ENCODE results near the gene RORC. TPM values are rescaled to one million over a fixed set of nuclear protein-coding genes. Genes with fewer than 3 reads are reported as not detected.
"Not testable (repeated sequence)": the region's sequence is repeated elsewhere in the genome, so short reads cannot be mapped to it uniquely, and the experiment has no call there.

RORC gene
- total RNA-seq (under 1 TPM in 1 of 2 donors, not detected in 1; 0.24 TPM), polyA plus RNA-seq (1 to 10 TPM in 1 of 2 donors, under 1 TPM in 1; 0.10 to 1.6 TPM)
- long read RNA-seq, donor 1: 0 reads
- long read RNA-seq, donor 2: 0 reads

DNA sequence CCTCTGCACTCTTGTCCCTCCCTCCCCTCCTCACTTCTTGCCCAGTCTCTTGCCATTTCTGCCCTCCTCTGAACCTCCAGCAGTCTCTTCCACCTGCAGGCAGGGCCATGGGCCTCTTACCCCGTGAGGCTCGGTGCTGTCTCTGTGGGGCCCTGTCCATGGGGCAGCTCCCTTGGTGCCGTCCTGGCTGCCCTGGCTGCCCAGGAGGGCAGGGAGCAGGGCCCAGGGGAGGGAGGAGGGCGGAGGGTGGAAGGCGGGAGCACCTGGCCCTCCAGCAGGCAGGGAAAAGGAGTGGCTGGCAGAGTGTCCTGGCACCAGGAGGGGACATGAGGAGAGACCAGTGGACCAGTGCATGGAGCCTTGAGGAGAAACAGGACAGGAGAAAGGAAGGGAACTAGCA lies at the start of gene RORC:
Gene RORC, minus strand, starts transcription at position 198 of the 400 bp plus-strand sequence. Its CDS starts 38 bp downstream, at position 160.
- Histone ChIP-seq H3K9me3 (ENCODE audit: control insufficient read depth, low read length) (no peaks in the 10 kb centered on the region), H3K36me3 (ENCODE audit: control insufficient read depth in 1 of 2, insufficient read depth in 2 of 2, low read length in 1 of 2) (no peaks in the 10 kb centered on the region), H3K27ac (ENCODE audit: low read depth in 1 of 2, low read length in 2 of 2) (no peak within 1 kb of the TSS), H3K4me1 (ENCODE audit: control insufficient read depth in 1 of 2, insufficient read depth in 2 of 2, low read length in 2 of 2) (no peaks in the 10 kb centered on the region), H3K27me3 (ENCODE audit: control insufficient read depth in 1 of 2, insufficient read depth in 2 of 2, low read length in 1 of 2) (no peaks in the 10 kb centered on the region), H3K4me3 (ENCODE audit: low read length in 2 of 2) (no peak within 1 kb of the TSS)
- intact Hi-C loops (cut with DNase I): no loop called here
- DNase-seq: no peak
- 77 to 81% methylated on average over 5 of the region's 5 CpGs for WGBS, 2 donors
- no peak for ATAC-seq (ENCODE audit: low FRiP score)

DNA sequence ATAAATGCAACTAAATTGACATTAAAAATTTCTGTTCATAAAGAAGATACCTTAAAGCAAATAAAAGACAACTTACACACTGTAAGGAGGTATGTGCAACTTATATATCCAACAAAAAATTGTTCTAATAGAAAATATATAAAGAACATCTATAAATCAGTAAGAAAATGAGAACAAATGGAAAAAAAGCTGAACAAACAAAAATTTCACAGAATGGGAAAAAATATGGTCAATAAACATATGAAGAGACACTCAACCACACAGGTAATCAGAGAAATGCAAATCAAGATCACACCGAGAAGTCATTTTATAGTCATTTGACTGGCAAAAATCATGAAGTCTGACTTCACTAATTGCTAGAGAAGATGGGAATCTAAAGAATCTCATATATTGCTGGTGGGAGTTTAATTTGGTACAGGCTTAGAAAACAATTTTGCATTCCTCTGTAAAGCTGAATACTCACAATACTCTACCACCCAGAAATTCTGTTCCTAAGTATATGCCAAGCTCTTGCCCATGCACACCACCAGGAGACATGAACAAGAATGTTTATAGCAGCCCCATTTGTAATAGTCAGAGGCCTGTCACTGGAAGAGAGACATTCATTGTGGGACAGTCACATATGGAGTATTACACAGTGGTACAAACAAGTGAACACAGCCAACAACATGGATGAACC lies 44.0 kb upstream of the RORC start:
- Histone ChIP-seq H3K9me3 (ENCODE audit: control insufficient read depth, low read length) (no peaks in the 10 kb centered on the region), H3K36me3 (ENCODE audit: control insufficient read depth in 1 of 2, insufficient read depth in 2 of 2, low read length in 1 of 2) (no peaks in the 10 kb centered on the region), H3K4me1 (ENCODE audit: control insufficient read depth in 1 of 2, insufficient read depth in 2 of 2, low read length in 2 of 2) (no peaks in the 10 kb centered on the region), H3K4me3 (ENCODE audit: low read length in 2 of 2) (no peak overlapping the region), H3K27ac (ENCODE audit: low read depth in 1 of 2, low read length in 2 of 2) (no peak overlapping the region), H3K27me3 (ENCODE audit: control insufficient read depth in 1 of 2, insufficient read depth in 2 of 2, low read length in 1 of 2) (no peaks in the 10 kb centered on the region)
- 92 to 100% methylated on average over 1 of the region's 1 CpG for WGBS, 2 donors
- no peak for DNase-seq
- no peak for ATAC-seq (ENCODE audit: low FRiP score)
- intact Hi-C loops (cut with DNase I): no loop called here

DNA sequence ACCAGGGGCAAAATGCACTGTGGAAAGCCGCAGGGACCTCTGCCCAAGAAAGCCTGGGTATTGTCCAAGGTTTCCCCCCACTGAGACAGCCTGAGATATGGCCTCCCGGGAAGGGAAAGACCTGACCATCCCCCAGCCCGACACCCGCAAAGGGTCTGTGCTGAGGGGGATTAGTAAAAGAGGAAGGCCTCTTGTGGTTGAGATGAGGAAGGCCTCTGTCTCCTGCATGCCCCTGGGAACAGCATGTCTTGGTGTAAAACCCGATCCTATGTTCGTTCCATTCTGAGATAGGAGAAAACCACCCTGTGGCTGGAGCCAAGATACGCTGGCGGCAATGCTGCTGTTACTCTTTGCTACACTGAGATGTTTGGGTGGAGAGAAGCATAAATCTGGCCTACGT lies 41.2 kb upstream of the RORC start:
- H3K36me3 ChIP-seq (ENCODE audit: control insufficient read depth in 1 of 2, insufficient read depth in 2 of 2, low read length in 1 of 2); H3K9me3 ChIP-seq (ENCODE audit: control insufficient read depth, low read length); DNase-seq; H3K27me3 ChIP-seq (ENCODE audit: control insufficient read depth in 1 of 2, insufficient read depth in 2 of 2, low read length in 1 of 2); ATAC-seq (ENCODE audit: low FRiP score); H3K27ac ChIP-seq (ENCODE audit: low read depth in 1 of 2, low read length in 2 of 2); intact Hi-C loops (cut with DNase I); H3K4me1 ChIP-seq (ENCODE audit: control insufficient read depth in 1 of 2, insufficient read depth in 2 of 2, low read length in 2 of 2); H3K4me3 ChIP-seq (ENCODE audit: low read length in 2 of 2): not testable (repeated sequence)
- 72 to 75% methylated on average over 9 of the region's 9 CpGs for WGBS, 2 donors

DNA sequence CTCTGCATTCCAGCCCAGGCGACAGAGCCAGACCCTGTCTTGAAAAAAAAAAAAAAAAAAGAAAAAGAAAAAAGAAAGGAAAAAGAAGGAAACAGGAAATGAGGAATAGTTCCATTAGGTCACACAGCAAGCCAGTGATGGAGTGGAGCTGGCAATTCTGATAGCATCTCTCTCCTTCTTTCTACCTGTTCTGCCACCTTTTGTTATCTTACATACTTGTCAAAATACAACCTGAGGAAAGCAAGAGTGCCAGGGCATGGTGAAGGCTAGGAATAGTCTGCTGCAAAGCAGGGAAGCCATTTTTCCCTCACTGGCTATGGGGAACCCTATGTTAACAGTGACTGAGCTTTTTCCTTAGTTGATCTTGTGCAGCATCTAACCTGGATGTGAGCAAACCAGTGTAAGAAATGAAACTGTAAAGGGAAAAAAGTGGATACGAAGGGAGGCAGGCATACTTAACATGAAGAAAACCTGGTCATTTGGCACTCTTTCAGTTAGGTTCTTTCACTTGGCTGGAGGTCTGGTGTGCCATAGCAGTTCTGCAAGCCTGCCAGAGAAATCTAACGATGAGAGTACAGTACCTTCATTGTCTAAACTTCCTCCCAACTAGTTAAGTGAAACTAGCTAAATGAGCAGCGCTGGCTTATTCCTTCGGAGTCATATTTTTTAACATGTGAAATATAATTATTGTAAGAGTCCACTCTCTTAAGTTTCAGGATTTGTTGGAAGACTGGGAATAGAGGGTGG lies 39.9 kb upstream of the RORC start:
- Histone ChIP-seq H3K27me3 (ENCODE audit: control insufficient read depth in 1 of 2, insufficient read depth in 2 of 2, low read length in 1 of 2) (no peaks in the 10 kb centered on the region), H3K27ac (ENCODE audit: low read depth in 1 of 2, low read length in 2 of 2) (no peak overlapping the region), H3K4me1 (ENCODE audit: control insufficient read depth in 1 of 2, insufficient read depth in 2 of 2, low read length in 2 of 2) (no peaks in the 10 kb centered on the region), H3K4me3 (ENCODE audit: low read length in 2 of 2) (no peak overlapping the region), H3K9me3 (ENCODE audit: control insufficient read depth, low read length) (no peaks in the 10 kb centered on the region), H3K36me3 (ENCODE audit: control insufficient read depth in 1 of 2, insufficient read depth in 2 of 2, low read length in 1 of 2) (no peaks in the 10 kb centered on the region)
- no peak for ATAC-seq (ENCODE audit: low FRiP score)
- 43 to 52% methylated on average over 5 of the region's 5 CpGs for WGBS, 2 donors
- intact Hi-C loops (cut with DNase I): no loop called here
- DNase-seq: no peak

DNA sequence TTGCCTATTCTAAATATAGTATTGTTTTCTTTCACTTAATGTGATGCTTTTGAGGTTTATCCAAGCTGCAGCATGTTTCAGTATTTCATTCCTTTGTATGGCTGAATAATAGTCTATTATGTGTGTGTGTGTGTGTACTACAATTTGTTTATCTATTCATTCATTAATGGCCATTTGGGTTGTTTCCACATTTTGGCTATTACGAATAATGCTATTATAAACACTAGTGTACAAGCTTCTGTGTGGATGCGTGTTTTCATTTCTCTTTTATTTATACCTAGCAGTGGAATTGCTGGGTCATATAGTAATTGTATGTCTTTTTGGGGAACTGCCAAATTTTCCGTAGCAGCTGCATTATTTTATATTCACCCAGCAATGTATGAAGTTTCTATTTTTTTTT lies 36.9 kb upstream of the RORC start:
- Histone ChIP-seq H3K4me3 (ENCODE audit: low read length in 2 of 2) (no peak overlapping the region), H3K9me3 (ENCODE audit: control insufficient read depth, low read length) (no peaks in the 10 kb centered on the region), H3K27me3 (ENCODE audit: control insufficient read depth in 1 of 2, insufficient read depth in 2 of 2, low read length in 1 of 2) (no peaks in the 10 kb centered on the region), H3K27ac (ENCODE audit: low read depth in 1 of 2, low read length in 2 of 2) (no peak overlapping the region), H3K4me1 (ENCODE audit: control insufficient read depth in 1 of 2, insufficient read depth in 2 of 2, low read length in 2 of 2) (no peaks in the 10 kb centered on the region), H3K36me3 (ENCODE audit: control insufficient read depth in 1 of 2, insufficient read depth in 2 of 2, low read length in 1 of 2) (no peaks in the 10 kb centered on the region)
- WGBS, 2 donors: 29 to 41% methylated on average over 3 of the region's 3 CpGs
- ATAC-seq (ENCODE audit: low FRiP score) (no peak), DNase-seq (no peak)
- intact Hi-C loops (cut with DNase I): no loop called here

DNA sequence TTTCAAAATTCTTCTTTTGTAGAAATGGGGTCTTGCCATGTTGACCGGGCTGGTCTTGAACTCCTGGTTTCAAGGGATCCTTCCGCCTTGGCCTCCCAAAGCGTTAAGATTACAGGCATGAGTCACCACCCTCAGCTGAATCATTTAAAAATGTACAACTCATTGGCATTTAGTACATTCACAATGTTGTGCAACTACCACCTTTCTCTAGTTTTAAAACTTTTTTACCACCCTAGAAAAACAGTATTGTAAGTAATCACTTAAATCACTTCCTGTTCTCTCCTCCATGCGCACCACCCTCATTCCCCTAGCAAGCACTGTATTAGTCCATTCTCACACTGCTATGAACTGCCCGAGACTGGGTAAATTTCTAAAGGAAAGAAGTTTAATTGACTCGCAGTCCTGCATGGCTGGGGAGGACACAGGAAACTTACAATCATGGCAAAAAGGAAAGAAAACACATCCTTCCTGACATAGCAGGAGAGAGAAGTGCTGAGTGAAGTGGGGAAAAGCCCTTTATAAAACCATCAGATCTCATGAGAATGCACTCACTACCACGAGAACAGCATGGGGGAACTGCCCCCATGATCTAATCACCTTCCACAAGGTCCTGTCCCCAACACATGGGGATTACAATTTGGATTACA lies 36.3 kb upstream of the RORC start:
- DNase-seq (no peak), ATAC-seq (ENCODE audit: low FRiP score) (no peak)
- Histone ChIP-seq H3K27ac (ENCODE audit: low read depth in 1 of 2, low read length in 2 of 2) (no peak overlapping the region), H3K36me3 (ENCODE audit: control insufficient read depth in 1 of 2, insufficient read depth in 2 of 2, low read length in 1 of 2) (no peaks in the 10 kb centered on the region), H3K27me3 (ENCODE audit: control insufficient read depth in 1 of 2, insufficient read depth in 2 of 2, low read length in 1 of 2) (no peaks in the 10 kb centered on the region), H3K9me3 (ENCODE audit: control insufficient read depth, low read length) (no peaks in the 10 kb centered on the region), H3K4me1 (ENCODE audit: control insufficient read depth in 1 of 2, insufficient read depth in 2 of 2, low read length in 2 of 2) (no peaks in the 10 kb centered on the region), H3K4me3 (ENCODE audit: low read length in 2 of 2) (no peak overlapping the region)
- intact Hi-C loops (cut with DNase I): no loop called here
- 65 to 68% methylated on average over 7 of the region's 7 CpGs for WGBS, 2 donors

DNA sequence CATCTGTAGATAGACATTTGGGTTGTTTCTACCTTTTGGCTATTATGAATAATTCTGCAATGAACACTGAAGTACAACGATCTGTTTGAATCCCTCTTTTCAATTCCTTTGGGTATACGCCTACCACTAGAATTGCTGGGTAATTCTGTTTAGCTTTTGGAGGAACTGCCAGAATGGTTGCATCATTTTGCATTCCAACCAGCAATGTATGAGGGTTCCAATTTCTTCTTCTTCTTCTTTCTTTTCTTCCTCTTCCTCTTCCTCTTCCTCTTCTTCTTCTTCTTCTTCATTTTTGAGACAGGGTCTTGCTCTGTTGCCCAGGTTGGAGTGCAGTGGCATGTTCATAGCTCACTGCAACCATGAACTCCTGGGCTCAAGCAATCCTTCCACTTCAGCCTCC lies 35.7 kb upstream of the RORC start:
- DNase-seq (no peak), ATAC-seq (ENCODE audit: low FRiP score) (no peak)
- Histone ChIP-seq H3K27me3 (ENCODE audit: control insufficient read depth in 1 of 2, insufficient read depth in 2 of 2, low read length in 1 of 2) (no peaks in the 10 kb centered on the region), H3K9me3 (ENCODE audit: control insufficient read depth, low read length) (no peaks in the 10 kb centered on the region), H3K4me1 (ENCODE audit: control insufficient read depth in 1 of 2, insufficient read depth in 2 of 2, low read length in 2 of 2) (no peaks in the 10 kb centered on the region), H3K36me3 (ENCODE audit: control insufficient read depth in 1 of 2, insufficient read depth in 2 of 2, low read length in 1 of 2) (no peaks in the 10 kb centered on the region), H3K4me3 (ENCODE audit: low read length in 2 of 2) (no peak overlapping the region), H3K27ac (ENCODE audit: low read depth in 1 of 2, low read length in 2 of 2) (no peak overlapping the region)
- intact Hi-C loops (cut with DNase I): no loop called here
- 60 to 62% methylated on average over 2 of the region's 2 CpGs for WGBS, 2 donors

DNA sequence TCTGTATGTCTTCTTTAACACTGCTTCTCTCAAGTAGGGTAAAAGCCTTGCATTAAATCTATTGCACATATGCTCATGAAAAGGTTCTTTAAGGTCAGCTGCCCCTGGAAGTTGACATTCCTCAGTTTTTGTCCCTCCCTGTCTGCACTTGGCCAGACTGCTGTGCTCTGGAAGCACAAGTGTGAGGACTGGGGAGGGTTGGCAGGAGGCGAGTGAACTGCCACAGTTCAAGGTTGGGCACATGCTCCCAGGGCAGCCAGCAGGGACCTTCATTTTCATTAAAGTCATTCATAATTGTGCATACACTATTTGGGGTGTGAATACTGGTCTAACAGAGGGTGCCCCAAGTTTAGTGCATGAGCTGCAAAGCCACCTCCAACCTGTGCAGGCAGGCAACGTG lies 32.8 kb upstream of the RORC start:
- Histone ChIP-seq H3K27ac (ENCODE audit: low read depth in 1 of 2, low read length in 2 of 2) (no peak overlapping the region), H3K9me3 (ENCODE audit: control insufficient read depth, low read length) (no peaks in the 10 kb centered on the region), H3K27me3 (ENCODE audit: control insufficient read depth in 1 of 2, insufficient read depth in 2 of 2, low read length in 1 of 2) (no peaks in the 10 kb centered on the region), H3K4me3 (ENCODE audit: low read length in 2 of 2) (no peak overlapping the region), H3K4me1 (ENCODE audit: control insufficient read depth in 1 of 2, insufficient read depth in 2 of 2, low read length in 2 of 2) (no peaks in the 10 kb centered on the region), H3K36me3 (ENCODE audit: control insufficient read depth in 1 of 2, insufficient read depth in 2 of 2, low read length in 1 of 2) (no peaks in the 10 kb centered on the region)
- DNase-seq: no peak
- WGBS, 2 donors: 29 to 41% methylated on average over 2 of the region's 2 CpGs
- ATAC-seq (ENCODE audit: low FRiP score): no peak
- intact Hi-C loops (cut with DNase I): no loop called here

Measured in aorta (tissue), 5 donors.